SH-SY5Y (cell line): ENCODE measurements around the gene PCDHGA1.

Experiments
- GATA2 ChIP-seq: IDR thresholded peaks from 2 replicates; pipeline ENCODE4 v1.6.1; 2011; ENCODE audit warnings: mild to moderate bottlenecking, low read depth, low read length
- GATA3 ChIP-seq: IDR thresholded peaks from 2 replicates; pipeline ENCODE4 v1.6.1; 2011; ENCODE audit warnings: low read depth, mild to moderate bottlenecking, low read length, moderate library complexity

PCDHGA1 gene

DNA sequence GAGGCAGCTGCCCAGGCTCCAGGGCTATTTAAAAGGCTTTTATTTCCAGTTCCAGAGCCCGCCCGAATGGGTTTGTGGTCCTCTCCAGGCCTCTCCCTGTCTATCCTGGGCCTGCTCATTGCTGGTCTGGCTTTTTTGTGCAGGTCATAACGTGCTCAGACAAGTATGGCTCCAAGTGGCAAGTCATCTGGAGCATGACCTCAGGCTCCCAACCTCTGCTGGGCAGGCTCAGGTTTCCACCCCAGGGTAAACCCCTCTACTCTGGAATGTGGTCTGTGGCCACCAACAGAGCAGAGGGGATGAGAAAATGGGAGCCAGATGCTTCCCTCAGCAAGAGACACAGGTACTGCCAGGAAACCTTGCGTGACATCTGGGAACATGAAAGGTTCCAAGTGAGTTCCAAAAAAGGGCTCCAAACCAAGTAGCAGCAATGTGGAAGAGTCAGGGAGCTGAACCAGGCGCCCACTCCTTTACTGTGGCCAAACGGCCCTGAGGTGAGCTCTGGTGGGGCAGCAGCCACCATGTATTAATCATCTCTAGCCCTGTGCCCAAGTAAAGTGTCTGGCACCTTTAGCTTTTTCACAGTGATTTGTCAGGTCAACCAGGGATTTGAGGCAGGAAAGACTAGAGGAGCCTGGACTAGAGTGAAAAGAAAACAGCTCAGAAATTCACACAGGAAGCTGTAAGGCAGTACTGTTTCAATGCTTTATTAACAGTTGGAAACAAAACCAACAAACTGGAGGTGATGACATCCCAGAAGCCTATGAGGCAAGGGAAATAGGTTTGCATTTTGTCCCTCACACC, 184.2 kb downstream of the PCDHGA1 start:
- TF ChIP-seq GATA2 (no peak), GATA3 (no peak)

DNA sequence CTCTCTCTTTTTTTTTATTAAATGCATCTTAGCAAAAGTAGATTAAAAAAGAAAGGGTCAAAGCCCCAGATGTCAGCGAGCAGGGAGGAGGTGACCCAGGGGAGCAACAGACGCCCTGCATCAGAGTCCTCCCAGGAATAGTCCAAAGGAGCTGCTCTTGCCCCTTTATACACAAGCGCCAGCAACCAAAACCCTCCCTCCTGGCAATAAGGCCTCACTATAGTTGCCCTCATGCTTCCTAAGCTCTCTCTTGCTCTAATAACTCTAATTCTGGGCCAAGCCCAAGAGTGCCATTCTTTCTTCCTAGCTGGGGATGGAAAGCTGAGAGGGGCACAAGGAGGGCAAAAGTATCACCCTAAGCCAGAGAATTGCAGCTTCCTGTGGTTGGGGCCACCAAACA, 184.8 kb downstream of the PCDHGA1 start:
- TF ChIP-seq GATA3 (no peak), GATA2 (no peak)

DNA sequence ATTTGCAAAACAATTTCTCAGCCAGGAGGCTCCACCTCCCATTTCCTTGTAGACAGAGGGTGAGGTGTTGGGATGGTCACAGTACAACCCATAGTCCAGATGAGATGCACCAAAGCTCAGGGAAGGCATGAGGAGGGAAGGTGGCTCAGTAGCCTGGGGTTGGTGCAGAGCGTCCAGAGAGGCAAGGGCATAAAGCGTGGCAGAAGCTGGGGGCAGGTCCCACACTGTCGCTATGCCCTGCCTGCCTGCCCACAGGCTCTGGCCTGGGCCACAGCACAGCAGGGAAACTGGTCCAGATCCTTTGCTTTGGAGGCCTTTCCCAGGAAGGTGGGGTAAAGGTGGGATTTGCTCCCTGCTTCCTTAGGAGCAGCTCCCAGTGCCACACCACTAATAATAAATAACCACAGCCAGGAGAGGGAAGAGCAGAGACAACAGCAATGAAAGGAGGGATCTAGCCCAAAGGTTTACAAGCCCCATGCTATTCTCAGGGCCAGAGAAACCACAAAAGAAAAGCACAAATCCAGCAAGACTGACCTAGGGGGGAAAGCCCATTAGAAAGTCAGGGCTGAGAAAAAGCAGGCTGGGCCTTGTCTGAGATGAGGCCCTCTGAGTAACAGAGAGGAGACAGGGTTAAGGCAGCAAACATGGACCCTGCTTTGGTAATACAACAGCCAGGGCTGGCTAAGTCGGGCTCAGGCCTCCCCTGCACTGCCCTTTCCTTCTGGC, 185.8 kb downstream of the PCDHGA1 start:
- no peak for TF ChIP-seq GATA3
- TF ChIP-seq GATA2, result no peak

DNA sequence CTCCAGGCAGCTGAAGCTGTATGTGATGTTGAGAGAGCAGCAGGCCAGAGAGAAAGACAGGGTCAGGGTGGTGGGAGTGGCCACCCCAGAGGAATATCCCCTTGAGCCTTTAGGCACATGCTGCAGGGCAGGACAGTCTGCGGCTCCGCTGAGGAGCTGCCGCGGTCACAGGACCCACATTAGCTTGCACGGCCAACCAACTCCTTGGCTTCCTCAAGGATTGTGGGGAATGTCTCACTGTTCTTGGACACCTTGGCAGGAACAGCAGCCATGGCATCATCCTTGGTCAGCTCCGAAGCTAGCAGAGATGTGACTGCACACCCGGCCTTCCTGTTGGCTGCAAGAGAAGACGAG, 186.3 kb downstream of the PCDHGA1 start:
- TF ChIP-seq GATA3 (no peak), GATA2 (no peak)

DNA sequence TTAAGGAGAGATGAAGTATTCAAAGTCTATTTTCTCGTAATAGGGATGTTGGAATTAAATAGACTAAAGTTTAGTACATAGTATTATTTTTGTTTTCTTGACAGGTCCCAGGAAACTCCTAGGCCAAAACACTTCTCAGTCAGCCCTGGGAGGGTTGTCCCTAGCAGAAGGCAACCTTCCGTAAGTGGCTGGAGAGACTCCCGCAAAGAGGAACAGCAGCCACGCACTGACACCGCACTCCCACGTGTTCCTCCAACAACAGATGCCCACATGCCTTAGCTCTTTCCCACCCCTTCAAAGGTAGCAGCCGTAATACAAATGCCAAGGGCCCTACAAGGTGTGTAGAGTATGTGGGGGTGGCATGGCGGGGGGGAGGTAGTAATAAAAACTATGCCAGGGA, 187.0 kb downstream of the PCDHGA1 start:
- TF ChIP-seq GATA2, result no peak

DNA sequence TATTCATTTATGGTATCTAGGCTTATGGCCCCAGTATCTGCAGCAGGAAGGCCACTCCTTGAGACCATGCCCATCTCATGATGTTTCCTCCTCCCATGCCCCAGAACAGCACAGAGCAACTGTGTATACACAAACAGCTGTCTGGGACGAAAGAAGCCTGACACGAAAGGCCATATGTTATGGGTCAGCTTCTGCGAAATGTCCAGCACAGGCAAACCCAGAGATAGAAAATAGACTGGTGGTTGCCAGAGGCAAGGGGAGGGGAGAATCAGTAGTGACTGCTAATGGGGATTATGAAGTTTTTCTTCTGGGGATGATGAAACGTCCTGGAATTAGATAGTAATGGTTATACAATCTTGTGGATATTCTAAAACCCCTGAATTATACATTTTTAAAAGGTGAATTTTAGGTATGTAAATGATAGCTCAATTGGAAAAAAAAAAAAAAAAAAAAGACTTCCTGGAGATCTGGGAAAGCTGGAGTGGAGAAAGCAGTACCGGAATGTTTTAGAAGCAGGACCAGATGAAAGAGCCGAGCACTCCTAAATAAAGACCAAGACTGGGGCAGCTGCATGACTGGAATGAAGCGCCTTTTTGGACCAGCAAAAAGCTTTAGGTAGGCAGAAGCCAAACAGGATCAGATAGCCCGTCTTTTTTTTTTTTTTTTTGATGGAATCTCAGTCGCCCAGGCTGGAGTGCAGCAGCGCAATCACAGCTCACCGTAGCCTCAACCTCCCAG, 187.7 kb downstream of the PCDHGA1 start:
- TF ChIP-seq GATA2 (peak; percentile 44), GATA3 (no peak)

DNA sequence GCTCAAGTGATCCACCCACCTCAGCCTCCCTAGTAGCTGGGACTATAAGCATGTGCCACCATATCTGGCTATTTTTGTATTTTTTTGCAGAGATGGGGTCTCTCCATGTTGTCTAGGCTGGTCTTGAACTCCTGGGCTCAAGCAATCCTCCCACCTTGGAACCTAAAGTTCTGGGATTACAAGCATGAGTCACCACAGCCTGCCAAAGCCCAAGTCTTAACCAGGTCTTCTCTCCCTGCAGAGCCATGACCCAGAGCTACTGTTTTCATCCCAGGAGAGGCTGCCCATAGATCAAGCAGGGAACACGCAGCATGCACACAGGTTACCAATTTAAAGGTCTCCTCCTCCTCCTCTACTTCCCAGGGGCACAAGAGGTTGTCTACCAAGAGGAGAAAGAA, 188.3 kb downstream of the PCDHGA1 start:
- TF ChIP-seq GATA2 (no peak; the same call in 1 of the 2 replicates), GATA3 (no peak)

DNA sequence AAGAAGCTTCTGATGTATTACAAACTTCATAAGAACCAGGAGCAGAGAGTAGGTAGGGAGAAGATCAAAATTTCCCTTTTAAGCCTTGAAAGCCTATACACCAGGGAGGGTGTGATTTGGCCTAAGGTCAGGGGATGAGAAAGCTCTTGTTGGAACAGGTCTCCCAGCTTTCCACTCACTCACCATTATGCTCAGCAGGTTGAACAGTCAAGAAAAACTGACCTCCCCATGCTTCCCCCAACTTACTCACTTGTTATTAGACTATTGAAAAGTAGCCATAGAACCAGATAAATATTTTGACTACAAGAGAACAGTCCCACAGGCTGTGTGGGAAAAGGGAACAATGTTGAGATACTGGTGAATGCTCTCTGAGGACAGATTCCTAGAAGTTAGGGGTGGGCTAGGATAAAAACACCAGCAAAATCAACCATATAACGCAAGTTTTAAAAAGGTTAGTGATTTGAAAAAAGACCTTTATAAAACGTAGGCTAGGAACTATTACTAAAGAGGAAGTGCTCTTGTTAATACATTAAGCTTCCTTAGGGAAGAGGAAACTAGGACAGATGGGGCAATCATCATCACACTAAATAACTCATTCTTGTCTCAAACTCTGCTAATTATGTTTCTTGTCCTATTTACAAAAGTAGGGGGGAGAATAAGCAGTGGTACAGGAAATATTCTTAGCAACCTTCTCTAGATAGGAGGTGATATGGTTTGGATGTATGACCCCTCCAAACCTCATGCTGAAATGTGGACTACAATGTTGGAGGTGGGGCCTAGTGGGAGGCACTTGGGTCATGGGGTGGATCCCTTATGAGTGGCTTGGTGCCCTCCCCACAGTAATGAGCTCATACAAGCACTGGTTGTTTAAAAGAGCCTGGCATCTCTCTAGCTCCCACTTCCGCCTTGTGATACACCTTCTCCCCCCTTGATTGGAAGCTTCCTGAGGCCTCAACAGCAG, 189.6 kb downstream of the PCDHGA1 start:
- TF ChIP-seq GATA3 (no peak), GATA2 (no peak)

DNA sequence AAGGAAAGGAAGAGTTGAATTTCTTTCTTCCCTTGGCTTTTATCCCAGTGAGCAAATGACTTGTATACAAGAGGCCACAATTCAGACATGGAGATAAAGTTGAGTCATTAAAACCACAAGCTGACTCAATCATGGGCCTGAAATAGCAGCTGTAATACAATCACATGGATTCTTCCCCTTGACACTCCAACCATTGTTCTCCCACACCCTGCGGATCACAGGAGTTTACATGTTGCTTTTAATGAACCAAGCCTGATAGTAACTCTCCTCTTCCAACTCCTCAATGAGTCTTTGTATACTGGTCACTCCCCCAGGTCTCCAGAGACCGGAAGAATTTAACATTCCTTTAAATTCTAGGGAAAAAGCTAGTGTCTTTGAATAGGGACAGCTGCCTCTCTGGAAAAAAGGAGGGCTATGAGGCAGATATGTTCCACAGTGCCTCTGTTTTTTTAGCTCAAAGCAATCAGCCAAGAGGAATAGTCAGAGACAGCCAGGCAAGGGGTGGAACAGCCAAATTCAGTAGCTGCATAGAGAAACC, 191.0 kb downstream of the PCDHGA1 start:
- no peak for TF ChIP-seq GATA2
- no peak for TF ChIP-seq GATA3

DNA sequence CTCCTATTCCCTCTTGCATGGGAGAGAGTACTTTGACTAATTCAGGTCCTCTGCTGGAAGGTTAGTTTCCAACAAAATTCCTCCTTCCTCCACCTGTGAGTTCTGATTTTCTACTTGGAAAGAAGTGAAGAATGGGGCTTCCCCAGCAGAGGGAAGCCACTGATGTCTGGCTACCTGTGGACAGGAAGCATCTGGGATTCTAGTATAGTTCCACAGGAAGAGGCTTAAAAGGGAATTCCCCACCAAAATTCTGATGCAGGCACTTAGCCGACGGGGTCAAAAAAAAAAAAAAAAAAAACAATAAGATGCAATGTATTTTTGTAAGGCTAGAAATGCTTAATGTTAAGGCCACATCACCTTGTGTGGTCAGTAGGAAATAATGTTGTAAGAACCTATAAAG, 192.0 kb downstream of the PCDHGA1 start:
- TF ChIP-seq GATA2, result no peak
- TF ChIP-seq GATA3, result no peak

DNA sequence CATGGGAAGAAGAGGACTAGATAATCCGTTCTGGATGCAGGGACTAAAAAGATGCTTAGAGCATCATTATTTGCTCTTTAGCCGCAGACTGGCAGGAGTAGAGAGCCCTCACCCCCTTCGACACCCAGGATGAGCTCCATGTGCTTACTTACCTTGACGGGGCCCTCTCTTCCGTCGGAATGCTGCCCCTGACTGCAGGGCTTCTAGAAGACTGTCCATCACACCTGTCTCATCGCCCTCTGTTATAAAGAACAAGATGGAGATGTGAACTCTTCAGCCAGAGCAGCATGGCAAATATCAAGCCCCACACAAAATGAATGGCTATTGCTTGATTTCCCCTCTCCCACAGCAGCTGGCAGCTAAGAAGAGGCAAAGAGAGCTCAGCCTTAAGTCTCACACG, 193.7 kb downstream of the PCDHGA1 start:
- TF ChIP-seq GATA3 (no peak), GATA2 (no peak)

DNA sequence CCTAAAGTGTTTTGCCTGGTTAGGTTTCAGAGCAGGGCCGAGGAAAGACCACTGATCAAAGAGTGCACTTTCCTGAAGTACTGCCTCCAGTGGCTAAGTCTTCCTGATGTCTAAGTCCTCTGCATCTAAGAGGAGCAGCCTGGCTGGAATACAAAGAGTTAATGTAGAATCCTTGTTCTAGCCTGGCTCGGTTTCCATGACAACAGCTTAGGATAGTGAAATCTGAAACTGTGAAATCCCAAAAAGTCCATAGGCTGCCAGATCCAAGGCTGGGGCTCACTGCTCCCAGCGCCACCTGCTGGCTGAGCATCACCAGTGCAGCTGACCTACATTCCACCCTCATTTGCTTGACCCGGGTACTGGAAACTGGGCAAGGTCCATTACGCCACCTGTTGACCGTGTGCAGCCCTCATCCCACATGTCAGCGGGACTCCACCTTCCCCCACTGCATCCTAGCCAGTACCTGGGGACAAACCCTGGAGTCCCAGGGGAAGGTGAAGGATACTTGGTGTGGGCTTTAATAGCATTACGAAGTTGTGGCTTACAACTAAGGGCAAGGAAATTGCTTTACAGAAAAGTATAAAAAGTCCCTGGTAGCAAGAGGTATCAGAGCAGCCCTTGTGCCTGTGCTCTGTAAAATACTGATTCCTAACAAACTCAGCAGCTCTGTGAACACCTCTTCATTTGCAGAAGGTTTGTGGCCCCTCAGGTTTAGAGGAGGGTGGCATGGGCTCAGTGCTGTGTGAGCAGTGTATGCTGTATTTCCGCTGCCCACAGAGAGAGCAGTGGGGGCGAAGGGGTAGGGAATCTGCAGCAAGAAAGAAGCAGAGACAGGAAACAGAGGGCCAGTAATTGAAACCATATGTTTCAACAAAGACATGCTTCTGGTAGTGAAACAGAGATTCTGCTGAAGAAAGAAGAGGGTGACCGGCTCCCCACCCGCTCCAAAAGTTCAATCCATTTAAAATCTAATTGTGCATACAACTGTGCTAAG, 194.6 kb downstream of the PCDHGA1 start:
- TF ChIP-seq GATA3, result no peak
- no peak for TF ChIP-seq GATA2
